Activated CD4-positive, alpha-beta T cell treated with anti-CD3 and anti-CD28 coated beads for 36 hours (primary cell): ENCODE data around the gene NAE1. TPM values are rescaled to one million over a fixed set of nuclear protein-coding genes. Genes with fewer than 3 reads are reported as not detected.
"Not testable (repeated sequence)": the region's sequence is repeated elsewhere in the genome, so short reads cannot be mapped to it uniquely, and the experiment has no call there.

Experiments used
- ATAC-seq: fragments of 200-7000 bp; cut with Tn5 transposase; one replicate; pipeline ENCODE4 v1.10.0; 2021; ENCODE audit warnings: mild to moderate bottlenecking, moderate library complexity
- CTCF ChIA-PET: fragments of 350-600 bp; sonication (Branson Sonifier 250); formaldehyde crosslinking; loops from one replicate; lab custom pipeline; 2021; ENCODE audit warnings: antibody characterized with exemption; lab: Charles Lee
- POLR2A ChIA-PET: fragments of 350-600 bp; sonication (Branson Sonifier 250); formaldehyde crosslinking; loops from one replicate; lab custom pipeline; 2021; ENCODE audit warnings: antibody characterized with exemption, inconsistent platforms; lab: Charles Lee
- DNase-seq: peaks from one replicate; pipeline ENCODE4 v3.0.0-alpha.2; 2020
- H3K27ac Mint-ChIP-seq: one replicate; pipeline ENCODE4 v1.8.0; 2021; ENCODE audit warnings: mixed read lengths
- H3K27me3 Mint-ChIP-seq: one replicate; pipeline ENCODE4 v1.8.0; 2021; ENCODE audit warnings: mixed read lengths
- H3K36me3 Mint-ChIP-seq: one replicate; pipeline ENCODE4 v1.8.0; 2021; ENCODE audit warnings: low read depth, mixed read lengths
- H3K4me1 Mint-ChIP-seq: one replicate; pipeline ENCODE4 v1.8.0; 2021; ENCODE audit warnings: mixed read lengths
- H3K4me3 Mint-ChIP-seq: one replicate; pipeline ENCODE4 v1.8.0; 2021; ENCODE audit warnings: mild to moderate bottlenecking, moderate library complexity, mixed read lengths
- H3K9me3 Mint-ChIP-seq: one replicate; pipeline ENCODE4 v1.8.0; 2021; ENCODE audit warnings: low read depth, mixed read lengths
- intact Hi-C, 2 experiments: fragments of 100-400 bp; cut with DNase I in 1 of 2; cut with micrococcal nuclease in 1 of 2; formaldehyde crosslinking; loops; one replicate each; pipeline versions ENCODE4 v1.14.2 to v1.15.1; 2022 to 2024; cut with DNase I, micrococcal nuclease
- total RNA-seq, 2 experiments: library from RNA; stranded (reverse); gene quantifications; one replicate each; pipeline ENCODE4 v1.2.3, GENCODE V29; 2021

Gene NAE1
- total RNA-seq = 100 to 1,000 TPM; 102 to 125 TPM

DNA sequence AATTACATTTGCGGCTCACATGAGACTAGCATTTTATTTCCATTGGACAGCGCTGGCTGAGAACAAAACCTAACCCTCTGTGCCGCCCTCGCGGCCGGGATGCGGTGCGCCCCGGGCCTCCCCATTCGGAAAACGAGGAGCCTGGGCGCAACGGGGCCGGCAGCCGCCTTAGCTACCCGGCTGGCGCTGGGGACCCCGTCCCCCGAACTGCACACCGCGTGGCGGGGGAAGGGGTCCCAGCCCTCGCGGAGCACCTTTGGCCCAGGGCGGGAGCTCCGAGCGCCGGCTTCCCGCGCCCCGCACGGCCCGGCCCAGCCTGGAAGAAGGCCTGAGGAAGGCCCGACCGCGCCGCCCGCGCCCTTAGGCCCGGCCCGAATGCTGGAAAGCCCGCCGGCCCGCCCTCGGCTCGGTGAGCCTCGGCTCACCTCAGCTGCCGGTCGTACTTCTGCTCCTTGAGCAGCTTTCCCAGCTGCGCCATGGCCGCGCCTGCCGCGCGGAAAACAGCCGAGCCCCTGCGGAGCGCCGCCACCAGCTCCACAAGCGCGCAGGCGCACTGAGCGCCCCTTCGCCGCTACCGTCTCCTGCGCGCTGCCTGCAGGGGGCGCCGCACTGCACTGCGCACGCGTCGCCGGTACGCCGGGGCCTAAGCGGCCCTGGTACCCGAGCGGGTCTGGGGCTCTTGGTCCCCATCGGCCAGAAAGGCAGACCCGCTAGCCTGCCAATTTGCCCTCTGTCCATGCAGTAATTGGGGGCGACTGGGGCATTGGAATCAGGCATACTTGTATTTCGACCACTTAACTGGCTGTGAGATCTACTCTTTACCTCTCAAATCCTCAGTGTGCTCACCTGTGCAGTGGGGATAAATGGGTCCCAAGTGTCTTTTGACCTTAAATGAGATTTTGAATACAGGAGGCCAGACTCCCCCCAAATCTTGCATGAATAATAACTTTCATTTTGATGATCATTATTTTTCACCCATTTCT is at the start of gene NAE1:
Gene NAE1 (minus strand): TSS at position 555 of the 983 bp plus-strand sequence. CDS start 77 bp downstream, at position 478.
- Mint-ChIP-seq H3K9me3 (no peaks in the 10 kb centered on the region), H3K4me1 (peaks cover 32% of the 10 kb centered on the region), H3K27ac (peak within 1 kb of the TSS; percentile 67), H3K4me3 (peak within 1 kb of the TSS; percentile 73), H3K36me3 (peaks cover 18% of the 10 kb centered on the region), H3K27me3 (peaks cover 2% of the 10 kb centered on the region)
- CTCF ChIA-PET = interaction anchor here (0.6 to 5.7 kb wide), 46 partner anchors 8 to 448 kb away, joined by 3 to 96 read pairs (median 4); partner anchors contain the start of genes B3GNT9, CA7, DYNC1LI2 and PDP2
- ATAC-seq = peak; percentile 96
- POLR2A ChIA-PET = interaction anchor here (0.5 to 1.8 kb wide), 4 partner anchors 16 to 731 kb away, joined by 3 to 9 read pairs (median 4); partner anchors contain the start of gene CTCF
- intact Hi-C loops = loop anchor here (1.0 to 2.0 kb wide), 7 partner anchors 38 to 278 kb away; partner anchors contain the start of genes CES2 (in 1 of the 2), CIAO2B (in 1 of the 2), CKLF (in 1 of the 2) and CMTM4 (in 1 of the 2)
- DNase-seq = peak; percentile 93

DNA sequence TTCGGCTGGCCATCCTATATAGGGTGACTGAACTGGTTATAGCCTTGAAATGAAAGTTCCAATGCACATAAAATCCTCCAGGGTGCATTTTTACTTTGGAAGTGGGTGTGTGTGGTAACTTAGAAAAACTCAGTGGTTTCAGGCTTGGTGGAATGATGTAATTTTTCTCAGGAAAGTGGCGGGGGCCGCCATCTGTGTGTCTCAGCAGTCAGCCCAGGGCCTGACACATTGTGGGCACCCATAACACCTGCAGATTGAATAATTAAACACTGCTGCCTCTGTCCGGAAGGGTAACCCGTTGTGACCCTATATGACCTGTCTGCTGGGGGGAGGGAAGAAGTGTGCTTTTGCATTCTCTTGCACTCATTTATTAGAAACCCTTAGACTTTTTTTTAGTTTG is 47.3 kb upstream of the NAE1 start:
- no peaks in the 10 kb centered on the region for H3K27me3 Mint-ChIP-seq
- H3K4me1 Mint-ChIP-seq = peaks cover 66% of the 10 kb centered on the region
- peak overlapping the region; percentile 28 for H3K4me3 Mint-ChIP-seq
- POLR2A ChIA-PET = no interaction called here
- peak overlapping the region; percentile 72 for H3K27ac Mint-ChIP-seq
- peaks cover 4% of the 10 kb centered on the region for H3K9me3 Mint-ChIP-seq
- DNase-seq (peak; percentile 84), ATAC-seq (peak; percentile 53)
- intact Hi-C loops = loop anchor here in 1 of 2 experiments (1.0 to 10.0 kb wide), 2 partner anchors 56 to 353 kb away; partner anchors contain the start of gene CIAO2B
- CTCF ChIA-PET = interaction anchor here (6.6 kb wide), 1 partner anchor 47 kb away, joined by 37 read pairs; the partner anchor contains the start of gene NAE1
- peaks cover 4% of the 10 kb centered on the region for H3K36me3 Mint-ChIP-seq

DNA sequence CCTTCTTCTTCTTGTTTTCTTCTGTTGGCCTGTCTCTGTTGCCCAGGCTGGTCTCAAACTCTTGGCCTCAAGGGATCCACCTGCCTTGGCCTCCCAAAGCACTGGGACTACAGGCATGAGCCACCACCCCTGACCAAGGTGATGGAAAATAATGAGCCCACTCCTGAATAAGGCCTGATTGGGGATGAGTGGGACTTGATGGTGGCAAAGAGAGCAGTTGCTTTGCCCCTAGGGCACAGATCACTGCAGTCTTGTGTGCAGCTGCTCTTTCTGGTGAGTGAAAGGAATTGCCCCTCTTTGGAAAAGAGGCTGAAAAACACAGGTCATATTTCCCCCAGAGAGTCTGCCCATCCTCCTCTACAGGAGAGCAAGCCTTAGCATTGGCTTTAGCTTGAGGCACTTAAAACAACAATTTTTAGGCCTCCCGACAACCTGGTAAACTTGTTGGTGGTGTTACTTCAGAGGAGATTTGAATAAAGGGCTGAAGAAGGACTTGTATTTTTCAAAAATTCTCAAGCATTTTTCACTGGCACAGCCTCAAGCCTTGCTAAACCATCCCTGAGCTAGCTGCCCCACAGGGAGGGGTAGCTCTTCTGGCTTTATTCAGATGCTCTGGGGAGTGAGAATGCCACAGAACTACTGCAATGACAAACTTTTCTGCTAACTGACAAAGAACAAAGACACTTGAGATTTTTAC is 43.5 kb upstream of the NAE1 start:
- Mint-ChIP-seq H3K4me3 (peak overlapping the region; percentile 34), H3K27ac (peak overlapping the region; percentile 92), H3K36me3 (peaks cover 4% of the 10 kb centered on the region), H3K4me1 (peaks cover 55% of the 10 kb centered on the region), H3K27me3 (no peaks in the 10 kb centered on the region), H3K9me3 (peaks cover 4% of the 10 kb centered on the region)
- ATAC-seq (peak; percentile 35), DNase-seq (peak; percentile 54)
- POLR2A ChIA-PET = interaction anchor here (0.6 kb wide), 1 partner anchor 364 kb away, joined by 5 read pairs; no protein-coding TSS in a partner anchor
- intact Hi-C loops = loop anchor here (1.0 to 10.0 kb wide), 2 partner anchors 349 to 352 kb away; no protein-coding TSS in a partner anchor
- CTCF ChIA-PET = interaction anchor here (0.6 to 3.8 kb wide), 8 partner anchors 39 to 526 kb away, joined by 3 to 47 read pairs (median 3); partner anchors contain the start of gene NAE1

DNA sequence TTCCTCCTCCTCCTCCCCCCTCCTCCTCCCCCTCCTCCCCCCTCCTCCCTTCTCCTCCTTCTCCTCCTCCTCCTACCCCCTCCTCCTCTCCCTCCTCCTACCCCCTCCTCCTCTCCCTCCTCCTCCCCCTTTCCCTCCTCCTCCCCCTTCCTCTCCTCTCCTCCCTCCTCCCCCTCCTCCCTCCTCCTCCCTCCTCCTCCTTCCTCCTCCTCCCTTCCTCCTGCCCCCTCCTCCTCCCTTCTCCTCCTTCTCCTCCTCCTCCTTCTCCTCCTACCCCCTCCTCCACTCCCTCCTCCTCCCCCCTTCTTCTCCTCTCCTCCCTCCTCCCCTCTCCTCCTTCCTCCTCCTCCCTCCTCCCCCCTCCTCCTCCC is 42.9 kb upstream of the NAE1 start:
- POLR2A ChIA-PET = interaction anchor here (1.2 kb wide), 1 partner anchor 44 kb away, joined by 3 read pairs; no protein-coding TSS in a partner anchor
- intact Hi-C loops = loop anchor here (1.0 to 10.0 kb wide), 11 partner anchors 43 to 465 kb away; partner anchors contain the start of genes NAE1 (in 2 of the 2), CIAO2B (in 1 of the 2), CMTM3 (in 1 of the 2) and CMTM4 (in 1 of the 2)
- DNase-seq (no peak), ATAC-seq (no peak)
- Mint-ChIP-seq H3K36me3 (peaks cover 4% of the 10 kb centered on the region), H3K9me3 (peaks cover 4% of the 10 kb centered on the region), H3K4me1 (peaks cover 53% of the 10 kb centered on the region), H3K27me3 (no peaks in the 10 kb centered on the region), H3K27ac (no peak overlapping the region), H3K4me3 (peak overlapping the region; percentile 34)
- CTCF ChIA-PET = interaction anchor here (0.5 to 3.8 kb wide), 18 partner anchors 8 to 319 kb away, joined by 3 to 47 read pairs (median 4); partner anchors contain the start of genes CIAO2B and NAE1

DNA sequence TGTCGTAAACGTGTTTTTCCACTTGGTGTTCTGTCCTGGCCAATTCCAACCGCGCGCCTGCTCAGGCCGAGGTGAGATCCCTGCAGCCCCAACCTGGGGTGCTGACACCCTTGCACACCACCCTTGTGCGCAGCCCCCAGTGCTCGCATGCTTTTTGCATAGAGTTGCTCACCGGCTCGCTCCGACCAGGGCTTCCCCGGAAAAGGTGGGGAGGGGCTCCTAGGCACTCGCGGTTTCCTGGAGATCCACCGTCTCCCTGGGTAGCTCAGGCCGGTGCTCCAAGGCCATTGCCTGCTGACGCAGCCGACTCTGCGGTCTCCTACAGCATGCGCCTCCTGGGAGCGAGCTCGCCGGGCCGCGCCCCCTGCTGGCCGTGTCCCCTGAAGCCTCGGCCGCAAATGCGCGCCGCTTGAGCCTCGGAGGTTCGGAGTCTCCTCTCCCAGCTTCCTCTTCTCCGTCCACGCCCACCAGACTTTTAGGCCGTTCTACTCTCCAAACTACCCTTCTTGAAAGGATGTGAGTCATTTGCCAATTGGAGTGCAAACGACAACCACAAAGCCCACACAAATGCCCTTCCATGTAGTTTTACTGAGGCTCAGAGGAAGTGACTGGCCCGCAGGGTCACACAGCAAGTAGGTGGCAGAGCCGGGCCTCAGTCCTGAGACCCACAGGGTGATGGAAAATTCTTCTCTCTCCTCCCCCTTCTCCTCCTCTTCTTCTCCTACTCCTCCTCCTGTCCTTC is 42.3 kb upstream of the NAE1 start:
- peak; percentile 77 for ATAC-seq
- intact Hi-C loops = loop anchor here (1.0 to 10.0 kb wide), 10 partner anchors 42 to 465 kb away; partner anchors contain the start of genes NAE1 (in 2 of the 2), CIAO2B (in 1 of the 2), CMTM3 (in 1 of the 2) and CMTM4 (in 1 of the 2)
- Mint-ChIP-seq H3K9me3 (peaks cover 4% of the 10 kb centered on the region), H3K27me3 (no peaks in the 10 kb centered on the region), H3K4me3 (peak overlapping the region; percentile 65), H3K27ac (peak overlapping the region; percentile 72), H3K36me3 (peaks cover 4% of the 10 kb centered on the region), H3K4me1 (peaks cover 48% of the 10 kb centered on the region)
- DNase-seq = peak; percentile 95
- ChIA-PET POLR2A (interaction anchor here (0.6 to 1.2 kb wide), 4 partner anchors 33 to 323 kb away, joined by 3 read pairs; no protein-coding TSS in a partner anchor), CTCF (interaction anchor here (0.5 to 3.8 kb wide), 24 partner anchors 9 to 394 kb away, joined by 3 to 47 read pairs (median 4); partner anchors contain the start of genes CIAO2B and NAE1)

DNA sequence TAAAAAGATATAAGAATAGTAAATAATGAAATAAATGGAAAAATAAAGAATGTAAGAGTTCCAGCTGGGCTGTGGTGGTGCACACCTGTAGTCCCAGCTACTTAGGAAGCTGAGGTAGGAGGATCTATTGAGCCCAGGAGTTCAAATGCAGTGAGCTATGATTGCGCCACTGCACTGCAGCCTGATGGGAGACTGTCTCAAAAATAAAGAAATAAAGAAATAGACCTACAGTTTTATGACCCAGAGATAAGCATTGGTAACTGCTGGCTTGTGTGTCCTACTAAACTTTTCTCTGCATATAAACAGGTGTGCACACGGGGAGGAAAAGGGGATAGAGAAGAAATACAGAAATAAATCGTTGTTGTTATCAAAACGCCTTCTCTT is 41.8 kb upstream of the NAE1 start:
- Mint-ChIP-seq H3K4me1 (peaks cover 46% of the 10 kb centered on the region), H3K9me3 (peaks cover 4% of the 10 kb centered on the region), H3K27me3 (no peaks in the 10 kb centered on the region), H3K27ac (peak overlapping the region; percentile 72), H3K36me3 (peaks cover 4% of the 10 kb centered on the region), H3K4me3 (peak overlapping the region; percentile 65)
- intact Hi-C loops = loop anchor here (2.0 to 10.0 kb wide), 4 partner anchors 42 to 356 kb away; partner anchors contain the start of genes CMTM4 (in 1 of the 2) and NAE1 (in 1 of the 2)
- POLR2A ChIA-PET = interaction anchor here (0.6 to 1.2 kb wide), 4 partner anchors 33 to 322 kb away, joined by 3 read pairs; no protein-coding TSS in a partner anchor
- ATAC-seq (no peak), DNase-seq (no peak)
- CTCF ChIA-PET = interaction anchor here (0.7 to 3.8 kb wide), 21 partner anchors 9 to 394 kb away, joined by 3 to 47 read pairs (median 4); partner anchors contain the start of genes CIAO2B and NAE1

DNA sequence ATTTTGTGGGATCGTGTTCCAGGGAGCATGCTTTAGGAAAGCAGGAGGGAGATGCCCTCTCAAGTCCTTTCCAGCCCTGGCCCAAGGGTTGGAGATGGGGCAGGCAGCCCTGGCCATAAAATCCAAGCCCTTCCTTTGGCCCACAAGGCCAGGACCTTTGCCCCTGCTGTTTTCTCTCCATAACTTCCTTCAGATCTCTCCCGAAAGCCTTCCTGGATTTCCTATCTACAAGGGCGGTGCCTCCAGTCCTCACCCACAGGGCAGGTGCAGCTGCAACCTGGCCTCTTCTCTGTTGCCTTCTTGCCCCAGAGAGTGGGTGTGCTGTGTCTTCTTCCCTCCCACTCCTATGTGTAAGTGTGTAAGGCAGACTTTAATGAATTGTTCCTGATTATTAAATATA is 41.1 kb upstream of the NAE1 start:
- H3K36me3 Mint-ChIP-seq = peaks cover 4% of the 10 kb centered on the region
- no peak overlapping the region for H3K4me3 Mint-ChIP-seq
- H3K27ac Mint-ChIP-seq = no peak overlapping the region
- intact Hi-C loops = loop anchor here (2.0 to 10.0 kb wide), 4 partner anchors 41 to 355 kb away; partner anchors contain the start of genes CMTM4 (in 1 of the 2) and NAE1 (in 1 of the 2)
- CTCF ChIA-PET = interaction anchor here (1.0 to 6.9 kb wide), 7 partner anchors 11 to 61 kb away, joined by 3 to 96 read pairs (median 4); partner anchors contain the start of genes CIAO2B and NAE1
- POLR2A ChIA-PET = no interaction called here
- H3K27me3 Mint-ChIP-seq = no peaks in the 10 kb centered on the region
- H3K4me1 Mint-ChIP-seq = peaks cover 45% of the 10 kb centered on the region
- DNase-seq (no peak), ATAC-seq (no peak)
- H3K9me3 Mint-ChIP-seq = peaks cover 4% of the 10 kb centered on the region

DNA sequence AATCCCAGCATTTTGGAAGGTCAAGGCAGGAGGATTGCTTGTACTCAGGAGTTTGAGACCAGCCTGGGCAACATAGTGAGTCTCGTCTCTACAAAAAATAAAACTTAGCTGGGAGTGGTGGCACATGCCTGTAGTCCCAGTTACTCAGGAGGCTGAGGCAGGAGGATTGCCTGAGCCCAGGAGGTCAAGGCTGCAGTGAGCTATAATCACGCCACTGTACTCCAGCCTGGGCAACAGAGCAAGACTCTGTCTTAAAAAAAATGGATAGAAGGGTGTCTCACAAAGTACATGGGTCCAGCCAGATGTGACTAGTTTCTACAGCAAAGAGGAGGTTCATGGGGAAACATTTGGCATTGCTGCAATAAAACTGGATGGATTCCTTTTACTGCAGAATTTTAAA is 40.6 kb upstream of the NAE1 start:
- DNase-seq, H3K4me3 Mint-ChIP-seq, H3K36me3 Mint-ChIP-seq, H3K9me3 Mint-ChIP-seq, ATAC-seq, H3K27me3 Mint-ChIP-seq, POLR2A ChIA-PET, H3K27ac Mint-ChIP-seq: not testable (repeated sequence)
- intact Hi-C loops = loop anchor here in 1 of 2 experiments (10.0 kb wide), 1 partner anchor 347 kb away; no protein-coding TSS in a partner anchor
- CTCF ChIA-PET = interaction anchor here (0.7 to 6.9 kb wide), 3 partner anchors 9 to 47 kb away, joined by 3 to 96 read pairs (median 4); partner anchors contain the start of genes NAE1 and PDP2
- H3K4me1 Mint-ChIP-seq = peaks cover 42% of the 10 kb centered on the region

DNA sequence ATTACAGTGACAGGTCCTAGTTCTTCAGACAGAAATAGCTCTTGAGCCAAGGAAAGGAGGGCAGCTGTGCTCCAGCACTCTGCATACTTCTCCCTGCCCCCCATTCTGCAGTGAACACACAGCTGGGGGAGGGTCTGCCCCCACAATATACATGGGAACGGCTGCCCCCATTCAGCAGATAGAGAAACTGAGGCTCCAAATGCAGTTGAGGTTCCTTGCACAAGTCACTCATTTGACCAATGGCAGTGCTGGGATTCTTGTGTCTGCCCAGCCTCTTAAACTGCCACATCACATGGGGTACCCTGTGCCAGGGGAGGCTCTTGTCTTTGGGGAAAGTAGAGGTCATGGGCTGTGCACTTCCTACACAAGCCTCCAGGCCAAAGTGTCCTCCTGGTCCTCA is 38.6 kb upstream of the NAE1 start:
- peaks cover 24% of the 10 kb centered on the region for H3K4me1 Mint-ChIP-seq
- no peaks in the 10 kb centered on the region for H3K36me3 Mint-ChIP-seq
- H3K27ac Mint-ChIP-seq = no peak overlapping the region
- no peaks in the 10 kb centered on the region for H3K9me3 Mint-ChIP-seq
- H3K4me3 Mint-ChIP-seq = no peak overlapping the region
- ChIA-PET POLR2A (no interaction called here), CTCF (interaction anchor here (0.6 to 6.9 kb wide), 6 partner anchors 23 to 132 kb away, joined by 3 to 96 read pairs (median 4); partner anchors contain the start of gene NAE1)
- no peaks in the 10 kb centered on the region for H3K27me3 Mint-ChIP-seq
- intact Hi-C loops = loop anchor here in 1 of 2 experiments (5.0 kb wide), 3 partner anchors 142 to 462 kb away; no protein-coding TSS in a partner anchor
- no peak for ATAC-seq
- no peak for DNase-seq
